GM19468 (cell line): ENCODE measurements around the gene FGF12.

Experiments used
- ATAC-seq: cut with Tn5 transposase; IDR thresholded peaks from one replicate; pipeline ENCODE4 v1.9.1; 2021; ENCODE audit warnings: mild to moderate bottlenecking, moderate library complexity, moderate number of reproducible peaks; ENCODE audit not compliant: unreplicated experiment; ENCODE audit errors: extremely low read depth

FGF12 gene

DNA sequence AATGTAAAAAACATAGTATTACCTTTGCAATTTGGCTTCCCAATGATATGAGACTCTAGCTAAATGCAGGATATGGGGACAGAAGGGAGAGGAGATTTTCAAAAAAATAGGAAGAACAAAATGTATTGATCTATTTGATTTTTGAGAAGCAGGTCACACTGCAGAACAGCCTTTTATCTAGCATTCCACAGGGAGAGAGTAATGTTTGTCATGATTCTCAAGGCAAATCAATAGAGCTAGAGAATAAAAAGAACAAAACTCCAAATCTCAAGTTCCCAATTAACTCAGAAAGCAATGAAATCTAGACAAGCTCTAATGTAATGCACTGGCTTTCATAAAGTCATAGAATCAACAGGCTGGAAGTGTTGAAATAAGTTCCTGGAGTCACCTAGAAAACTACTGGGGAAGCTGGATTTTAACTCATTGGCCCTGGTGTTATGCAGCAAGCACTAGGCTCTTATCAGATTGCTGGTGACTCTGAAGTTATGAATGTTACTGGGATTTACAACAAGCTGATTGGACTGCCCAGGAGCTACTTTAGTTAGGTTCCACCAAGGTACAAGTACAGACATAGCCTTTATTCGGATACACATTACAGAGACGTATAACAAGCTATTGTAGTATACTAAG is 442.8 kb downstream of the FGF12 start:
- no peak for ATAC-seq

- no peak for ATAC-seq
Measured at GRCh38 chr3:192281207-192281880, 446.0 kb downstream of the FGF12 start.

- no peak for ATAC-seq
Measured at GRCh38 chr3:192279664-192280063, 447.7 kb downstream of the FGF12 start.

GRCh38 chr3:192277477-192277876 is 449.9 kb downstream of the FGF12 start:
- ATAC-seq: no peak

DNA sequence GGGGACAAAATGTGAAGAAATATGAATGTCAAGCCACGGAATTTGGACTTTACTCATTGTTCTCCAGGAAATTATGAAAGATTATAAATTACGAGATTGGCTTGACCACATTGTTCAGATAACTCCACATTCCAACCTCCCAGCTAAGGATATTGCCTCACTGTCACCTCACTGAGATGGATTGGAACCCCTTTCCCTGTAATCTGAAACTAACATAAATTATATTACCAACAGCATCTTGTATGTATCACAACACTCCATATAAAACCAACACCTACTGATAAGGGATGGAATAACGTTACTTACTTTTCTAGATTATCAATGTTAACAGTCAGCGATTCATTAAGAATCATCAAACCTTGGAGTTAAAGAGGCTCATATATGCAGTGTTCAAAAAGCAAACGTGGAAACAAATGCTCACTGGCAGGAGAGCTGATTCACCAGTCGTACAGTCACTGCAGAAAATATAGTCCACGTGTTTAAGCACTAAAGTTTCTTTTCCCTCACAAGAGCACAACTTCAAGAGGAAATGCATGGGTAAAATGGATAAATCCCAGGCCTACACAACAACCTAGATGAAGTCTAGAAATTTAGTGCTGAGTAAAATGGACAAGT is 451.5 kb downstream of the FGF12 start:
- ATAC-seq: no peak

DNA sequence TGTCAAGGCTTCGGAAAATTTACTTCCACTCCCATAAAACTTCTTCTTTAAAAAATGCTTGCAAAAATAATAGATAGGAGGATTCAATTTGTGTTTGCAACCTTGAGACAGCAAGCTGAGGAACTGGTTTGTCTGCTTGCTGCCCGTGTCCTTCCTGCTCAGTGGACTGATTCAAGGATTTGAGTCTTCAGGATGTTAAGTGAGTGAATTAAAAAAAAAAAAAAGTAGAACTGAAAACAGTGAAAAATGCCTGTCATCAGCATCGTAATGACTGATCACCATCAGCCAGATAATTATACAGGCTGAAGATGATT is 453.7 kb downstream of the FGF12 start:
- ATAC-seq: no peak

GRCh38 chr3:192273001-192273696 is 454.2 kb downstream of the FGF12 start:
- ATAC-seq: no peak

DNA sequence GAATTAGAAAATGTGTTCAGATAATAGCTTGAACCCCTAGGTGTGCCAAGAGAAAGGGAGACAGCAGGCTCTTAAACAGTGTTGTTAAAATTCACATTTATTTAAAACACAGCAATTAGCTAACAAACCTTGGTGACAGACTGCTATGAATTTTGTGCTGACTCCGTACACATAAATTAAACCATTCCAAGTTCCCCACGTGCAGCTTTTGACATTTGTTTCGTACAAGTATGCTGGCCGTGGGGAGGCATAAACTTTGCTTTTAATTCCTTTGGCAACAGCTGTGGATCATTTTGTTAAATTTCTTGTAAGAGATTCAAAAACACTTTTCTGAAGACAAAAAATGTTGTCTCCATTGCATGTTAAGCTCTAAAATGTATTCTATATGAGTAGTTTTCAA is 465.3 kb downstream of the FGF12 start:
- no peak for ATAC-seq

- no peak for ATAC-seq
Measured at GRCh38 chr3:192261135-192261534, 466.2 kb downstream of the FGF12 start.

GRCh38 chr3:192260116-192261010 is 467.0 kb downstream of the FGF12 start:
- no peak for ATAC-seq

- ATAC-seq: no peak
Measured at GRCh38 chr3:192259661-192260060, 467.7 kb downstream of the FGF12 start.

DNA sequence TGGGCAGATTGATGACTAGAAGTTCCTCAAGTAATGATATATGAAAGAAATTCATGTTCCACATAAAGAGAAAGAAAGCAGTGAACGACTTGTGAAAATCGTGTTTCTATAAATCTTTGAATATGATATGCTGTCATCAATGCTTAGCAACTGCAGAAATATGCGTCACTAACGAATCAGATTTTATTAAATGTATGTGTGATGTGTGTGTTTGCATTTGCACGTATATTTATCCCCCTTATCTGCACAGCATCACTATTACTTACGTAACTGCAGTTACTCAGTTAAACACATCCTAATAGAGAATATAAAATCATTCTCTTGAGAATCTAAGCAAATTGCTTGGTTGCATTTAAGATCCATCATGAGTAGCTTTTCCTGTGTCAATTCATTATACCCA is 468.6 kb downstream of the FGF12 start:
- no peak for ATAC-seq

DNA sequence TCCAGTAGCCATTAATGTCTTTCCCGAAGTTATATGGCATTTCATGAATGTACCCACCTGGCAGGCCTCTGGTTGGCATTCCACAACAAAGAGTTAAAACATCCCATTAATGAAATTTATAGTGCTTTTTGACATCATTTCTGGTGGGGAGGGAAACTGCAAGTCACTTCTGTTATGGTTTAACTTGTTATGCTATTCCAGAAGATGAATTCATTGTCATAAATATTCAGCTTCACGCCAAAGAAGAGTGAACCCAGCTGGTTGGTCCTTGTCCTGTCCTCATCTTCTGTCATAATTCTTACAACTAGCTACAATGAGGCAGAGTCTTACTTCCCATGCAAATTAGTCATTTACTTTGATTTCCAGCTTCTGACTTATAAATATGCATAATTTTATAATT is 471.5 kb downstream of the FGF12 start:
- ATAC-seq: no peak

DNA sequence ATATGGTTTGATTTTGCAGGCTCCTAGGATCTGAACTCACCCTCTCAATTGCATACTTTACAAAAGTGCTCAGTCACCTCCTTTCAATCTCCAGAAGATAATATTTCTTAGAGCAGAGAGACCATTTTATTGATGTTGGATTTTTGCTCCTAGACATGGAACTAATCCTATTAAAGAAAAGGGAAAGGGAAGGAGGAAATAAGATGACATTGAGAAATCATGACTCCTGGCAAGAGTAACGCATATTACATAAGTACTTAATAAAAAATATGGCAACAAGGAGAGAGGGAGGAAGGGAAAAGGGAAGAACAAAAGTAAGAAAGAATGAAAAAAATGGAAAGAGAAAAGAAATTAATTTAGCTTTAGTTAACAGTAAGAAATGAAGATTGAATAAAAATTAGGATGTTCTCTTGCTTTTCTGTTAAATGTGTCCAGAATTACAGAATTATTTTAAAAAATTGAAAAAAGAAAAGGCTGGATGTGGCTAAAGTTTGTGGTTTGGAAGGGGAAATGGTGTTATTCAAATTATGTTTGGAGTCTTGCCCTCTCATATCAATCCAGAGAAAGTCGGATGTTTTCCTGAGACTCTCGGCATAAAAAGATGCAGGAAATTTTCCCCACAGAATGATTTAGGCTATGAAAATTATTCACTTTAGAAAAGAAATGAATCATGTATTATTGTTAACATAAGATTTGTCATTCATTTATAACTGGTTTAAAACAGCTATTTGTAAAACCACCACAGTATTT is 474.0 kb downstream of the FGF12 start:
- no peak for ATAC-seq

DNA sequence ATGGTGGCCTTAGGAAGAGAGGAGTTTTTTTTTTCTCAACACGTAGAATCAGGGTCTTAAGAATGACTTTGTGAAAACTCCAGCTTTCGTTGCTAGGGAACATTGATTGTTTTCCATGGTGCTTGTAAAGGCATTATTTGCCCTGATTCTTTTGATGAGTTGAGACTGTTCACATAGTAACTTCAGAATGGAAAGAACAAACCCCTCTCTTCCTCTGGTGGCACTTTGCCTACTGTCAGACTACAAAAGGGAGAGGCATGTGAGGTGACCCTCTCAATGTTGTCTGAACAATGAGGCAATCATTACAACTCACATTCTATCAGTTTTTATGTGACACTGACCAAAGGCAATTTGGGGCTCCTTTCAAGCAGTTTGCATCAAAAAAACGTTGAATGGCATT is 477.8 kb downstream of the FGF12 start:
- ATAC-seq: no peak

DNA sequence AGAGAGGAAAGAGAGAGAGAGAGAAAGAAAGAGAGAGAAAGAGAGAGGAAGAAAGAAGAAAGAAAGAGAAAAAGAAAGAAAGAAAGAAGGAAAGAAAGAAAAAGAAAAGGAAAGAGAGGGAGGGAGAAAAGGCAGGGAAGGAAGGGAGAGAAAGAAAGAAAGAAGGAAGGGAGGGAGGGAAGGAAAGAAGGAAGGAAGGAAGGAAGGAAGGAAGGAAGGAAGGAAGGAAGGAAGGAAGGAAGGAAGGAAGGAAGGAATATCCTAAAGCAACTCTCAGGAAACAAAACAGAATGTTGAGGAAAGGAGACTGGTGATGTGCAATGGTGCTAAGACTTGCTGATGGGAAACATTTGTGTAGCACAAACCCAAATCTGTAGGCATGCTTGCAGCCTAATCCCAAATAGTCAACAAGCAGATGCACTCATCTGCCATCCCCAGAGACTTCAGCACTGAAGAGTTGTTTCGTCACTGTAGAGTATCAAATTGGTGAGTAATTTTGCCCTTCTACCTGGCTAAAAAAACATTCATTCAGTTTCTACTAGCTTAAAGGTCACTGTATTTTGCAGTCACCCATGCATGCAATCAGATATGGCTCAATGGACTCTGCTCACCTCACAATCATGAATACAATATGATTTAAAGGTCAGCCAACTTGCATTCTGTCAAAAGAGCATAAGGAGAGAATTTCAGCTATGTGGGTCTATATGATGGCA is 480.3 kb downstream of the FGF12 start:
- no peak for ATAC-seq

DNA sequence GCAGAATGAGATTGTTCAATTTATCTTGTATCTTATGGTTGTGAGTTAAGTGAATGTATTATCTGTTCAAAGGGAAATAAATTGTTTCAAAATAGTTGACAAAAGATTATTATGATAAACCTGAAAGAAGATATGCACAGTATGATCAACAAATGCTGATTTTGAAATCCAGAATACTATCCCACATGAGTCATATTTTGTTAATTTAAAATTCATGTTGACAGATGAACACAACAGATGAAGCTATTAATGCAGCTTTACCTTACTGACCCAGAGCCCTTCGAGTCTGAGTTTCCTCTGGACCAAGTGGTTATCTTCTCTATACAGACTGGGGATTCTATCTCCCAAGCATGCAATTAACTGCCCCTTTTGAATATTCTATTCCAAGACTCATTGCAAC is 482.8 kb downstream of the FGF12 start:
- no peak for ATAC-seq

DNA sequence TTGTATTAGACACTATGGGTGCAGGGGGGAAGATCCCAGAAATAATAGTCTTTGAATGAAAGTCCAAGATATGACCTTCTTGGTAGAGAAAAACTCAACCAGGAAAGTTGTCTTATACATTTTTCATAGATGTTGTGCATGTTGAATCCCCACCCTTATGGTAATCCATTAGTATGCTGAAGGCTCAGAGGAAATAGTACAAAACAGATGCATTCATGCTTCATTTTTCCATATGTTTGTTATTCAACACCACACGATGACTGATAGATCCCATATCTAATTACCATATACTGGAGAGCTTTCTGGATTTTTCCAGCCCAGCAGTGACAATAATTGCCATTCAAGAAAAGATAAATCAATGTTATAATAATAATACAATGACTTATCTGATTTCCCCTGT is 487.4 kb downstream of the FGF12 start:
- ATAC-seq: no peak

DNA sequence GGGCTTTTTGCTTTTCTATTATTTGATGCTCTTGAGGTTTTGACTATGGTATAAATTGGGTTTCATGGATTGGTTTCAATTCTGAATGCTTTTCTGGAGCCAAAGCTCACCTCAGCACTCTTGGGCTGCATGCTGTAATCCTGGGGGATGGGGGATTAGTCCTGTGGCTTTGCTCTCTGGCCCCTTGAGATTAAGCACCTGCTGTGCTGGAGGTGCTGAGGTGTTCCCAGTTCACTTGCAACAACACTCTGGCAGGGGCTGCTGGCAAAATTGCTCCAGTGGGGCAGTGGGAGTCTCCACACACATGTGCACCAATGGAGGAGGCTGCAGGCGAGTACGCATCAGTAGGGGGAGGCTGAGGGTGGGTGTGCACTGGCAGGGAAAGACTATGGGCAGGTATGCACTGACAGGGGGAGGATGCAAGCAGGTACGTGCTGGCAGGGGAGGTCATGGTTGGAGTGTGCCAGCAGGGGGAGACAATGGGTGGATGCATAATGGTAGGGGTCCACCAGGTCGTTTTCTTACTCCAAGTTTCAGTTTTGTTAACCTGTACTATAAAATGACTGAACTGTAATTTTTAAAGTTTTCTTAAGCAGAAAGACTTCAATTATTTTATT is 489.2 kb downstream of the FGF12 start:
- no peak for ATAC-seq
